Measurements from ENCODE around the gene NDEL1. TPM values are rescaled to one million over a fixed set of nuclear protein-coding genes. Genes with fewer than 3 reads are reported as not detected.

Gene NDEL1
- total RNA-seq, 1 donor from 2014 or later, result 98.7 TPM

- no peak for DNase-seq
These were observed 44.6 kb downstream of the NDEL1 start for GRCh38 chr17:8480011-8480976.

- DNase-seq, result no peak
These were observed 45.4 kb downstream of the NDEL1 start for GRCh38 chr17:8481089-8481488.

GRCh38 chr17:8481703-8482102, 46.0 kb downstream of the NDEL1 start:
- DNase-seq, result no peak

- DNase-seq, result no peak
These were observed 46.9 kb downstream of the NDEL1 start for GRCh38 chr17:8482546-8482945.

GRCh38 chr17:8484465-8484864, 48.8 kb downstream of the NDEL1 start:
- no peak for DNase-seq

- no peak for DNase-seq
These were observed 49.8 kb downstream of the NDEL1 start for GRCh38 chr17:8485491-8485890.

- no peak for DNase-seq
These were observed 51.5 kb downstream of the NDEL1 start for GRCh38 chr17:8487130-8487645.

GRCh38 chr17:8487743-8488142, 52.1 kb downstream of the NDEL1 start:
- DNase-seq, result no peak

- DNase-seq, result no peak
These were observed 52.8 kb downstream of the NDEL1 start for GRCh38 chr17:8488491-8488890.

- DNase-seq, result no peak
These were observed 53.2 kb downstream of the NDEL1 start for GRCh38 chr17:8488901-8489300.

GRCh38 chr17:8489841-8490240, 54.2 kb downstream of the NDEL1 start:
- DNase-seq, result no peak

GRCh38 chr17:8490256-8491023, 54.8 kb downstream of the NDEL1 start:
- DNase-seq, result no peak

- DNase-seq, result no peak
These were observed 56.4 kb downstream of the NDEL1 start for GRCh38 chr17:8492121-8492520.

GRCh38 chr17:8494021-8494420, 58.3 kb downstream of the NDEL1 start:
- DNase-seq, result no peak

GRCh38 chr17:8494506-8495111, 58.9 kb downstream of the NDEL1 start:
- no peak for DNase-seq

GRCh38 chr17:8496081-8496480, 60.4 kb downstream of the NDEL1 start:
- no peak for DNase-seq

GRCh38 chr17:8499171-8499570, 63.5 kb downstream of the NDEL1 start:
- no peak for DNase-seq

- no peak for DNase-seq
These were observed 63.9 kb downstream of the NDEL1 start for GRCh38 chr17:8499614-8500013.

GRCh38 chr17:8500609-8501008, 64.9 kb downstream of the NDEL1 start:
- DNase-seq, result no peak

GRCh38 chr17:8502126-8502525, 66.4 kb downstream of the NDEL1 start:
- DNase-seq, result no peak

- DNase-seq, result no peak
These were observed 67.7 kb downstream of the NDEL1 start for GRCh38 chr17:8503368-8503767.

GRCh38 chr17:8503807-8504206, 68.1 kb downstream of the NDEL1 start:
- DNase-seq, result no peak
